ENCODE data around the gene ZC3HAV1L.
"Not testable (repeated sequence)": the region's sequence is repeated elsewhere in the genome, so short reads cannot be mapped to it uniquely, and the experiment has no call there.

The ZC3HAV1L gene

DNA sequence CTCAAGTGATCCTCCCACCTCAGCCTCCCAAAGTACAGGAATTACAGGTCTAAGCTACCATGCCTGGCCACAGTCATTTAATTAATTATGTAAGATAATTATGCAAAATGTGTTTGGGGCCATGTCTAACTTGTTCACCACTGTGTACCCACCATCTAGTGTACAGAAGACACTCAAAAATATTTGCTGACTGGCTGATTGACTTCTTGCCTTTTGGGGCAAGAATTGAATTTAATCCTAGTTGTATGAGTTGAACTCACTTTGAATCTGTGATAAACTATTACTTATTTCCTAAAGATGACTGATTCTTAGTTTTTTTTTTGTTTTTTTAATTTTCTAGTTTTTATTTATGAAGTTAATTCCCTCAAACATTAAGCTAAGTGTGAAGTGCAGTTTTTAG, 15.8 kb upstream of the ZC3HAV1L start:
- DNase-seq = no peak

DNA sequence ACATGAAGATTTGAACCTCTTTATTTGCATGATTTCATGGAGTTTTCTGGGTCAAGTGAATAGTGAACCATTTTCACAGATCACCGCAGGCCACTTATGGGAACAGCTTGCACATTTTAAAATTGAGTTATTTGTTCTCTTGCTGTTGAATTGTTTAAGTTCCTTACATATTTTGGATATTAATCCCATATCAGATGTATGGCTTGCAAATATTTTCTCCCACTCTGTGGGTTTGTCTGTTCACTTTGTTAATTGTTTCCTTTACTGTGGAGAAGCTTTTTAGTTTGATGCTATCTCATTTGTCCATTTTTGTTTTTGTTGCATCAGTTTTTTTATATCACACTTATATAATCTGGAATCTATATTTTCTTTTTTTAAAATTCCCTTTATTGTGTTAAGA, 14.1 kb upstream of the ZC3HAV1L start:
- DNase-seq = peak; percentile 33

DNA sequence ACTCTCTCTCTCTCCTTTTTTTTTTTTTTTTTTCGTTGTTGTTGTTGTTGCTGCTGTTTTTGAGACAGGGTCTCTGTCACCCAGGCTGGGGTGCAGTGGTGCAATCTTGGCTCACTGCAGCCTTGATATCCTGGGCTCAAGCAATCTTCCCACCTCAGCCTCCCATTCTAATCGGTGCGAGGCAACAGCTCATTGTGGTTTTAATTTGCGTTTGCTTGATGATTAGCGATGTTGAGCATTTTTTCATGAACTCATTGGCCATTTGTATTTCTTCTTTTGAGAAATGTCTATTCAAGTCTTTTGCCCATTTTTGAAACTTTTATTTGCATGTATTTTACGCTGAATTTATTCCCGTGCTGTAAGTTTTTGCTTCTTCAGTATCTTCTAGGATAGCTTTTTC, 13.3 kb upstream of the ZC3HAV1L start:
- DNase-seq = no peak

DNA sequence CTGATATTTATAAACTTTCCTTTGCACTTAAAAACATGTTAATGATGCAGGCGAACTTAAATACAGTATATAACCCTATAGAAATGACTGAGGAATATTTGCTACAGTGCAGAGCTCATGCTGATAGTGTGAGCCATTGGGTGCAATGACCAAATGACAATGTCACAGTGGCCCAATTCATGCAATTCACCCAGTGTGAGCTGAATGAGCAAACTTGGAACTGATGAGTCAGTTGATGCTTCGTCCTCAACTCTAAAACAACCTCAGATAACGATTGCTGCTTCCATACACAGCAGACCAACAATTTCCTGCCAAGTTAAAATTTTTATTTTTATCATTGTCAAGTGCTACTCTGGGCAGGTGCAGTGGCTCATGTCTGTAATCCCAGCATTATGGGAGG, 12.1 kb upstream of the ZC3HAV1L start:
- DNase-seq = no peak

DNA sequence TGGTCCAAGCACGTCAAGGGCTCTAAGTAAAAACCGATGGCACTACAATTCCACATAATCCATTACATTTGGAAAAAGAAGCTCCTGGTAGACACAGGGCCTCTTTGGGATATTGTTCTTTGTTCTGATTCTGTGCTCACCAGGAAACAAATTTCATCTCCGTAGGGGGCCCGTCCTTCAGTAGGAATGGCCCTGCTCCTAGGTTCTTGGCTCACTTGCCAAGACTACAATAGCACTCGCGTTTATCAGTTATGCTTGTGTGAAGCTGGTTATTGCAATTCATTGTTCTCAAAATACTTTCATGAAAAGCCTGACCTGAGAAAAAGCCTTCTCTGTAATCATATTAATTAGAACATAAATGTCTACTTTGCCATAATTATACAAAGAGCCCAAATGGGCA, 10.3 kb upstream of the ZC3HAV1L start:
- DNase-seq = no peak

DNA sequence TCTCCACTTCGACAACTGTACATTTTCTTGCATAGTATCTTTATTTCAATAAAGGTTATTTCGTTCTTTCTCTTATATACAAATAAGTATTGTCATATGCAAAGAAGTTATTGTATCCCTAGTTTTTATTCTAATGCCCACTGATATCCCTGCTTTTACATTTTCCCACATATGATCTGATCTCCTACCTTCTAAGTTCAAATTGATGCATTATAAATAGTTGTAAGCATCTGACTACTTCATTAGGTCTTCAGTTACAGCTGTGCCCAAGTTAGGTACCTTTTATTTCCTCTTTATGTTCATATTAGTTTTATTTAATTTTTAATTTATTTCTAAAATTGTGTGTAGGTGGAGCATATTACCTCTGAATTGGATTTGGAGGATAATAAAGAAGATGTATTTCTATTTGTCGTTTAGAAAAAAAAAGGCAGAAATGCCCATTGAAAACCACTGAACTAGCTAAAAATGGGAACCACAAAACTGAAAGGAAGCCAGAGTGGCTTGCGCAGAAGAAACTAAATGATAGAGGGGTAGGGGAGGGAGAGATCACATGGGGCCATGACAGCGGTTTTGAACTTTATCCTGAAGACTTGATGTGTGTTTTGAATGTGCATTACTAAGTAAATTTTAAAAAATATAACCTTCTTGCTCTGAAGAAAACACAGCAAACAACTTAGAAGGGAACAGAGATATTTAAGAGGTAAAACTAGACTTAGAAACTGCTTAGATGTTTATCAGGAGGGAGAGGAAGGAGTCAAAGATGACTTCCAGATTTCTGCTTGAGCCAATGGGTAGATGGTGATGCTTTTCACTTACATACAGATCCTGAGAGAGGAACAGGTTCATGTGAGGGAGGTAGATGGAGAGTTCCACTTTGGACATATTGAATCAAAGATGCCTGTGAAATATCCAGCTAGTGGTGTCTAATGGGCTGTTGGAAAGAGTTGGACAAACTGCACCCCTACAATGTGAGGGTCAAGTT, 9.3 kb upstream of the ZC3HAV1L start:
- no peak for DNase-seq

DNA sequence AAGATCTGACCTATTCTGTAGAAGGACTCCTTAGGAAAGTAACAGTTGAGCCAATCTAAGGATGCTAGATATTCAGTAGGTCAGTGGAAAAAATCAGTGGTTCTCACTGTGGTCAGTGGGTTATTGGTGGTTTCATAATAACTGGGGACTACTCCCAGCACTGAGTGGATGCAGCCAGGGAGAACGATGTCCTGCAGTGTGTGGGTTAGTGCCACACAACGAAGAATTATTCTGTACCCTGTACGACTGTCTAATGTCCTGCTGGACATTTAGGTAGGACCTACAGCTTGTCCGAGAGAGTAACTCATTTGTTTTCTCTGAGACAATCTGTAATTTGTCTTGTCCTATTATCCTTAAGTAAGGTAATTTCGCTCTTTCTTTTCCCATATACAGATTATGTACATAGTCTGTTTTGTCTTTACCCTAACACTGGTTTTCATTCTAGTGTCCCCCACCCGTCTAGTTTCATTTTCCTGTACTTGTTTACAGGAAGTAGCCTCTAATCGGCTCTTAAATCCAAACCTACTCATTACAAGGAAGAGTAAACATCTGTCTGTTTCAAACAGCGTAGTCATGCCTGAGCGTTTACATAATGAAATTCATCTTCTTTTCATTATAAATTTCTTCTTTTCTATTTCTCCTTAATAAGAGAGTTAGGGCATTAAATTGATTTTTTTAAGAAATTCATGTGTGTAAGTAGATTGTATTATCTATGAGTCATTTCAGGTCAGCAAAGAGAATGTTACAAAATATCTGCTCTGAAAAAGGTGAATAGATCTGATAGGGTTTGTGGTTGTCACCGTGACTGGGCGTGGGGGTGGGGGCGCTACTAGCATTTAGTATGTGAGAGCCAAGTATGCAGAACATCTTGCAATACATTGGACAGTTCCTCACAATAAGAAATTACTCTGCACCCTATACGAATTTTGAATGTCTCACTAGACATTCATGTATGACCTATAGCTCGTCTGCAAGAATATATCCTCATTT, 8.3 kb upstream of the ZC3HAV1L start:
- no peak for DNase-seq

DNA sequence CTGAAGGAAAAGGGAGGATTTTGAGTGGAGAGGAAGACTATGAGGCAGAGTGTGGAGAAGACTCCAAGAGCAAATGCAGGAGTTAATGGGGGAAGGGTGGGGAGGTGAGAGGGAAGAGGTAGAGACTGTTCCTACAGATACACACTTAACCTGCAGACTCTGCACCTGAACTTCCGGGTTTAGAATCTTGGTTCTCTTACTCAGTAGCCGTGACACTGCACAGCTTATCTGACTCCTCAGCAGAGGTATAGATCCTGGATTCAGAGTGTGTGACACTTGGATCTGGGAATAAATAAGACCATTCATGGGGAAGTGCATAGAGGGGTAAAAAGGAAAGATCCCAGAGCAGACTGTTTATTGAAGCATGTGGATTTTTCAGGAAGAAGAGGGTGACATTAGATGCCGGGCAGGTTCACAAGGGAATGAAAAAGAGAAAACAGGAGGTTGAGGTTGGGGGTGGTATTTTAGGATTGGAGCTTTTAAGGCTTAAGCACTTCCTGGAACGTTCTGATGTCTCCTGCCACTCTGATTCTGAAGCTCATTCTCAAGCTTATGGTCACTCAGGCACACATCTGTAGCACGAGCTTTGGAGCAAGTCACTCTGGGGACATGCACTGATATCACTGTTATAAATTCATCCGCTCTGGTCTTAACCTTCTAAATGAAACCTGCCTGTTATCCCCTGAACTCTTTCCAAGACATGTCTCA, 5.7 kb upstream of the ZC3HAV1L start:
- DNase-seq = no peak

DNA sequence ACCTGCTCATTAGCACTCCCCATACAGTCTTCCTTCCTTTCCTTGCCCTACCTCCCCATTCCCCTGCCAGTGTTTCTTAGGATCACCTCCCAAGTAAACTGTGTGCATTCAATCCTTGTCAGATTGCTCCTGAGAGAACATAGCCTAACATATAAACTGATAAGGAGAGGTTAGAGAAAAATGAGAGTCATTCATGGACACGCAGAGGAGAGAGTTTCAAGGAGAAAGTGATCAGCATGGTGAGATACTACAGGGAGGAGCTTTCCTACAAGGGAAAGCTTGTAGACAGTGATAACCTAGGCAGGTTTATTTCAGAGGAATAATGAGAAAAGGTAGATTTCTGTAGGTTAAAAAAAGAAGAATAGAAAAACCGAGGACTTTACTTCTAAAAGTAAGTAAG, 2.8 kb upstream of the ZC3HAV1L start:
- DNase-seq = no peak

DNA sequence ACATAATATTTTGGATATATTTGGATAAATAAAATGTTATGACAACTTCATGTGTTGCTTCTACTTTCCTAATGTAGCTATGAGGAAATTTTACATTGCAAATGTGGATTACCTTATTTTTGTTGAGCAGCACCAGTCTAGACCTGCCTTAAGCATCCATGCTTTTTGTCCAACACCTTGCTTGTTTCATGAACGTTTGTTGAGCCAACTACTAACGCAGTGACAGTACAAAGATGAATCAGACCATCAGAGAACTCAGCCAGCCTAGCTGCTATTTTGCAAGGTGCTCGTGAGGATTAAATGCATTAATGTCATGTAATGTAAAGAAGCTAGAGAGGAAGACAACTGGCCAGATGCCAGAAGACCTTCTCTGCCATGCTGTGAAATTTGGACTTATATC, 1.1 kb upstream of the ZC3HAV1L start:
- no peak for DNase-seq

DNA sequence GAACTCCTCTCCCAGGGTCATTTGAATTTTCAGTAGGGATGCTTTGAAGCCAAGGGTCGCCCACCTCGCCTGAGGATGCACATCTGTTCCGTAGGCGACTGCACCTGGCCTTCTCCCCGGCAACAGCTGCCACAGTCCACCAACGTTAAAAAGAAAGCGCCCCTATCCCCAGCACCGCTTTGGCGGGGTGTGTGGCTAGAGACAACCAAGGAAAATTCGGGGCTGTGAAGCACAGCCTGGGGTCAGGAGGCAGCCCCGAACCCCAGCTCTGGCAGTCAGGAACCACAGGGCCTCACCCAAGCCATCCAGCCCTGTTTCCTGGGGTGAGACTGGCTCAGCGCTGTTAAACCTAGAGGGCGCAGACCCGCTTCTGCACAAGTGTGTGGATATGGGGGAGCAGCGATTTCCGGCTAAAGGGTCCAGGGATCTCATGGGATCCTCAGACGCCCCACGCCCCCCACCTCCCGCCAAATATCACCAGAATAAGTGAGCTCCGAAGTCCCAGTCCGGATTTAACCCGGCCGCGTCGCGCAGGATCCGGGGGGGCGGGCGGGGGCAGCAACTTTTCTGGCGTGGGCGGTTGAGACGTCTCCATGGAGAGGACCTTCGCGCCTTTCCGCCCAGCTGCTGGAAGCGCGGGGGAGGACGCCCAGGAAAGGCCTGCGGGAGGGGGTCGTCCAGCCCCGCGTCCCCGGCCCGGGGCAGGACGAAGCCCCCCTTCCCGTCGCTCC, 822 bp downstream of the ZC3HAV1L start:
- DNase-seq = peak; percentile 35

DNA sequence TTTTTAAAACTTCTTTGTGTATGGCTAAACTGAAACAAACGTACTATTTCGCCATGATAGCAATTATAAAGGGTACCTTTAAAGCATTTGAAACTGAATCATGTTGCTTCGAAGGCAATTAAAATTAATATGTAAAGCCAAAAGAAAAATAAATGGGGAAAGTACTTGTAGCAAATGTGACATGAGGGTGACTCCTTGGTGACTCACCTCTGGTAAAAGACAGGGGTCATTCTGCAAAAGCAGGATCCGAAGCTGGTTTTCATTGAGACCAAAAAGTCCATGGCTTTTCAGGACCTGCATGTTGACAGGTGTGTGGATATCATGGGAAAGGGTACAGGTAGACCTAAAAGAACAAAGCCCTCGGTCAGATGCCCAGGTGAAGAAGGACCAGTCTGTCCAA, 1.5 kb downstream of the ZC3HAV1L start:
- no peak for DNase-seq

DNA sequence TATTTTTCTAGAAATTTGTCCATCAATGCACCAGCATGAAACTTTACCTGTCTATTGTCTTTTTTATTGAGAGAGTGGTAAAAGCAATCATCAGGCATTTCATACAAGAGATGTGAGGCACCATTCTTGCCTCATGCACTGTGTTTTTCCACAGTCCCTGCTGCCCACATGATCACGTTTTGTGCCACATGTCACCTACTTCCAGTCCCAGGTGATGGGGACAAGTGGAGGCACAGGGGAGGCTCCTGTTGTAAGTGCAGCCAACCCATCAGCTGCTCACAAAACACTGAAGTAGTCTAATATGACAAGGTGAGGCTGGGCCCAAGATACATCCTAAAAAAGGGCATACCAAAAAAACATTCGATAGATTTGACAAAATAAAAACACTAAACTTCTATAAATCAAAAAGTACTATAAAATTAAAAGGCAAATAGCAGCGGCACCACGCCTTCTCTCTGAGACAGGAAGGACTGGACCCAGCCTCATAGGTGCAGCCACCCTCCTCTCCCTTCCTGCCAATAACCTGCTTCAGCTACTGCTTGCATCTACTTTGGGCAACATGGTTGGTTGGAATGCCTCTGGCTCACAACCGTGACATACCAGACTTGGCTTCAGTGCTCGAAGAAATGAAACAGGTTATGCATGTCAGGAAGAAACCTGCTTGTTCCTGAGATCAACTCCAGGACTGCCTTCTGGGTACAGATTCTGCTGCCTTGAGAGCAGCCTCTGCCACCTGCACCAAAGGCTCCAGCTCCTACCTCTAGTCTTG, 2.3 kb downstream of the ZC3HAV1L start:
- DNase-seq = no peak

DNA sequence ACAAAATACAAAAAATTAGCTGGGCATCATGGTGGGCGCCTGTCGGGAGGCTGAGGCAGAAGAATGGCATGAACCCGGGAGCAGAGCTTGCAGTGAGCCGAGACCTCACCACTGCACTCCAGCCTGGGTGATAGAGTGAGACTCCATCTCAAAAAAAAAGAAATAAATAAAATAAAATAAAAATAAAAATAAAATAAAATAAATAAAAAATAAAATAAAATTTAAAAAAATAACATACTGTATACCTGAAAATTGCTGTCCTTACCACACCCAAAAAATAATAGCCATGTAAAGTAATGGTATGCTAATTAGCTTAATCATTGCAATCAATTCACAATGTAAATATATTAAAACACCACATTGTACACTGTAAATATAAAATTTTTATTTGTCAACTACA, 3.4 kb downstream of the ZC3HAV1L start:
- no peak for DNase-seq

DNA sequence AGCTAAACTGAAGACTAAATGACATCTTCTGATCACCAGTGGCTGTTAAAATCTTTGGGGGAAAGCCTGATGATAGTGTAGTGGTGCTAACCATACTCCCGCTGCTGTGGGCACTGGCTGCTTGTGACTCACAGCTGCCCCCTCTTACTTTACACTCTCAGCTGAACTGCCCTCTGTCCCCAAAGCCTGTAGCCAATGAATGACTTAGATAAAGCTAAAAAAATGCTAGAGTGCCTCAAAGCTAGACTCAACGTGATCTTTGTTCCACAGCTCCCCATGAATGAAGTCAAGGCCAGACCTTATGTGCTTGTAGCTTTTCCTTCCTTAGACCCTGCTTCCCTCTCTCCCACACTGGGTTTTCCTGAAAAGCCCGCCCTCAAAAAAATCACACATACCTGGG, 6.5 kb downstream of the ZC3HAV1L start:
- no peak for DNase-seq

DNA sequence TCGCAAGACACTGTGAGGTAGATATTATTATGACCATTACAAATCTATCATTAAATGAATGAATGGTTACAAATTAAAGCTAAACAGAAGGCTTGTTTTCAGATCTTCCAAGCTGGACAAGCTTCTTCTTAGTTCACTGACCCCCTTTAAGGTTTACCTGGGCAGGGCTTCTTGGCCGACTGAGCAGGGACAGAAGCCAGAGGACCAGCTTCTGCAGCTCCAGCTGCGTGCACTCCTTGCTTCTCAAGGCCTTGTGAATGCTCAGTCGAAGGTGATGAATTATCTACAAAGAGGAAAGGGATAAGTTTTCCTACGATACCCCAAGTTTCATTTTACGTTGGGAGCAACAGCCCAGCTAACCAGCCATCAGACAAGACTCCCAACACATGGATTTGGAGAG, 9.3 kb downstream of the ZC3HAV1L start:
- no peak for DNase-seq

DNA sequence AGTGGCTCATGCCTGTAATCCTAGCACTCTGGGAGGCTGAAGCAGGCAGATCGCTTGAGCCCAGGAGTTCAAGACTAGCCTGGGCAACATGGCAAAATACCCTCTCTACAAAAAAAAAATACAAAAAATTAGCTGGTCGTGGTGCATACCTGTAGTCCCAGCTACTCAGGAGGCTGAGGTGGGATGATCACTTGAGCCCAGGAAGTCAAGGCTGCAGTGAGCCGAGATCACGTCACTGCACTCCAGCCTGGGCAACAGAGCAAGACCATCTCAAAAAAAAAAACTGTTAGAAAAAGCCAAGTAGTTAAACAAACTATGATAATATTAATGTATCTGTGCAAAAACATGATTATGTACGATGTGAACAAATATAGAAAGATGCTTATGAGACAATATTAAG, 10.0 kb downstream of the ZC3HAV1L start:
- DNase-seq = not testable (repeated sequence)

DNA sequence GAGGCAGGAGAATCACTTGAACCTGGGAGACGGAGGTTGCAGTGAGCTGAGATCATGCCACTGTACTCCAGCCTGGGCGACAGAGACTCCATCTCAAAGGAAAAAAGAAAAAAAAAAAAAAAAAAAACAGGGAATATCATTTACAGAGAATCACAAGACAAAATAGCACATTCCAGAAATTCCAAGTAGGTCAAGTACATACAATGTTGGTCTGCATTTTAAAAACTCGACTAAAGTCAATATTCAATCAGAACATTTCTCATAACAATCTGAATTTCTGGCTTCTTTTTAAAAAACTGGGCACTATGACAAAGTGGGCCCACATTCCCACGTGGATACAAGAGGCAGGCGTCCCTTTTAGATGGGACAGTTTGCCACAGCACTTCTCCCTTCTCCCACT, 12.8 kb downstream of the ZC3HAV1L start:
- no peak for DNase-seq

DNA sequence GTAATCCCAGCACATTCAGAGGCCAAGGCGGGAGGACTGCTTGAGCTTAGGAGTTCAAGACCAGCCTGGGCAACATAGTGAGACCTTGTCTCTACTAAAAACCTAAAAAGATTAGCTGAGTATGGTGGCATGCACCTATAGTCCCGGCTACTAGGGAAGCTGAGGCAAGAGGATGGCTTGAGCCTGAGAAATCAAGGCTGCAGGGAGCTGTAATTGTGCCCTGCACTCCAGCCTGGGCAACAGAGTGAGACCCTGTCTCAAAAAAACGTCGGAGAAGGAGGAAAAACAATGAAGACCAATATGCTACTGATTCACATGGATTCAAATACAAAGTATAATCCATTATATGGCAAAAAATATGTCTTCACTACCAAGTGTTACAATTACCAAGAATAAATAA, 13.6 kb downstream of the ZC3HAV1L start:
- no peak for DNase-seq

DNA sequence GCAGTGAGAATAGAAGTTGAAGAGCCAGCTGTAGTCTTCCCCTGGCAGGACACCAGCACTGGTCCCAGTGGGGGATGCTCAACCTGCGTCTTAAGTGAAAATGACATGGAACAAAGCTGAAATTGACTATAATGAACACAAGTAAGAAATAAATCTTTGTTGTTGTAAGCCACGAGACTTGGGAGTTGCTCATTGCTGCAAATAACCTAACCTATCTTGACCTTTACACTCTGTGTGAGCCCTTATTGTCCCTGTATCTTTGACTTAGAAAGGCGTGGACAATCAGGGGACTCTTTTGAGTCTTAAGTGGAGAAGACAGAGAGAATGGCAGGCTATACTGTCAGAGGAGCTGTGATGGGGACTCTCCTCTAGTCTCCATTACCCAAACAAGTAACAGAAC, 16.9 kb downstream of the ZC3HAV1L start:
- DNase-seq = no peak

DNA sequence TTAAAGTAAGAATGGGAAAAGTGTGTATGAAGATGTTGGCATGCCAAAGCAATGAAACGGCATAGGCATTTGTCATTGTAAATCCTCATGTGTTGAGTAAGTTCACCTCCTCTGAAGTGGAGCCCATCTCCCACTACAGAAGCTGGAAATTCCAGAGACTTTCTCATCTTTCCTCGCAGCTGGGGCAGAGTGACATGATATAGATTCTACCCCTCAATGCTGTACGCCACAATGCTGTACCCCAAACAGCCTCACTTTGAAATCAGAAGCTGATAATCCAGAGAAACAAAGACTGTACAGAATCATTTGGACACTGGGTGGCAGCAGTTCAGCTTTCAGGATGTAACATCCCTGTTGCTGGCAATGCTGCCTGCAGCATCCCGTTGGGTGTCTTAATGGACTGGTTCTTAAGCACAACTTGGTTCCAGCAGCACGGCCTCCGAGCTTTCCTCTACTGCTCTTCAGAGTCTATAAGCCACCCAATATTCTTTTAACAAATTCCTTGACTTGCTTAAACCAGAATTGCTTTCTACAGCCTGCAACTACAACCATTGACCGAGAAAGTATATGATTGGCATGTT, 18.8 kb downstream of the ZC3HAV1L start:
- DNase-seq = peak; percentile 56

Measured in fibroblast of skin of right quadriceps (primary cell).